ENCODE data around the gene MAMDC2. TPM values are rescaled to one million over a fixed set of nuclear protein-coding genes. Genes with fewer than 3 reads are reported as not detected.

The MAMDC2 gene
- total RNA-seq, 1 experiment from 2014 or later, result 4.6 TPM

GRCh38 chr9:70228611-70229010, 185.0 kb downstream of the MAMDC2 start:
- no peak overlapping the region for H2BK12ac ChIP-seq (ENCODE audit: insufficient read length, low read depth, low read length)
- H3K9me3 ChIP-seq (ENCODE audit: control insufficient read depth, low read depth, low read length), result no peaks in the 10 kb centered on the region
- no peaks in the 10 kb centered on the region for H3K79me1 ChIP-seq (ENCODE audit: insufficient read depth, low read depth, low read length, poor library complexity, severe bottlenecking)
- no peak overlapping the region for H2BK15ac ChIP-seq (ENCODE audit: low read depth, low read length)
- no peak overlapping the region for H2AK5ac ChIP-seq (ENCODE audit: insufficient read length, low read length)
- TF ChIP-seq CTCF (conservative IDR thresholded peaks at IDR 0.05), result no peak
- H3K27ac Mint-ChIP-seq, result no peak overlapping the region
- no peaks in the 10 kb centered on the region for H3K27me3 ChIP-seq (ENCODE audit: insufficient read depth, low read length)
- no peak overlapping the region for H3K23ac ChIP-seq (ENCODE audit: insufficient read length, low read depth, low read length)
- no peak overlapping the region for H2BK120ac ChIP-seq (ENCODE audit: low read depth, low read length, poor library complexity, severe bottlenecking)
- H2AFZ ChIP-seq (ENCODE audit: low read length), result no peak overlapping the region
- H4K20me1 ChIP-seq (ENCODE audit: control insufficient read depth, insufficient read depth, insufficient read length), result no peaks in the 10 kb centered on the region
- peaks cover 3 to 16% (median 9%) of the 10 kb centered on the region in 3 experiments; a peak in 4 of 7 replicates for H3K36me3 Mint-ChIP-seq (ENCODE audit: insufficient read depth in 1 of 3, low read depth in 3 of 3)
- WGBS (ENCODE audit: extremely low coverage, insufficient read length, low lambda C conversion rate), result no CpG with 5 or more reads among the region's 2 CpGs
- H2BK20ac ChIP-seq (ENCODE audit: low read depth, low read length, poor library complexity, severe bottlenecking), result no peak overlapping the region
- no peak overlapping the region for H3K56ac ChIP-seq (ENCODE audit: insufficient read length, low read depth, low read length)
- H4K91ac ChIP-seq (ENCODE audit: insufficient read length, low read depth, low read length), result no peak overlapping the region
- H3K23me2 ChIP-seq (ENCODE audit: insufficient read length, low read depth, low read length, poor library complexity, severe bottlenecking), result no peaks in the 10 kb centered on the region
- no peak overlapping the region for H3K14ac ChIP-seq (ENCODE audit: insufficient read depth, low read length)
- H4K8ac ChIP-seq (replicated peaks; ENCODE audit: insufficient read length, low read depth, low read length), result no peak overlapping the region
- H3K27me3 Mint-ChIP-seq (ENCODE audit: low read depth), result no peaks in the 10 kb centered on the region
- no peaks in the 10 kb centered on the region for H3K79me2 ChIP-seq (ENCODE audit: insufficient read depth, low read length)
- no peak overlapping the region for H3T11ph ChIP-seq (ENCODE audit: low read length)
- H3K4me1 Mint-ChIP-seq, result peaks cover 0 to 4% of the 10 kb centered on the region in 2 experiments; a peak in 1 of 4 replicates
- H3K4me2 ChIP-seq (ENCODE audit: insufficient read depth, insufficient read length, low read length), result no peak overlapping the region
- H3K4ac ChIP-seq (ENCODE audit: low read depth, low read length), result no peak overlapping the region
- no peak overlapping the region for H3K27ac ChIP-seq (ENCODE audit: insufficient read length, low read depth, low read length)
- H2BK5ac ChIP-seq (ENCODE audit: insufficient read length, low read length), result no peak overlapping the region
- no peak overlapping the region for H3K4me3 Mint-ChIP-seq
- no peaks in the 10 kb centered on the region for H3K4me1 ChIP-seq (ENCODE audit: insufficient read depth, low read length)
- peaks cover 6 to 7% of the 10 kb centered on the region in 2 experiments for H3K9me3 Mint-ChIP-seq
- no peak overlapping the region for H4K5ac ChIP-seq (ENCODE audit: insufficient read length, low read depth, low read length)
- H3K9ac ChIP-seq (ENCODE audit: extremely low read depth, insufficient read length, low read length), result no peak overlapping the region
- no peak overlapping the region for H3K18ac ChIP-seq (ENCODE audit: insufficient read length, low read depth, low read length)
- DNase-seq, result no peak
